Stimulated activated CD4-positive, alpha-beta T cell treated with anti-CD3 and anti-CD28 coated beads, Interleukin-12 subunit alpha, Interleukin-12 subunit beta, amount 100 ng/mL, for 4 hours (primary cell): Measurements from ENCODE around the gene BTBD9.

Source experiments
- DNase-seq: peaks from one replicate; pipeline ENCODE4 v3.0.0-alpha.2; 2020

BTBD9 gene

DNA sequence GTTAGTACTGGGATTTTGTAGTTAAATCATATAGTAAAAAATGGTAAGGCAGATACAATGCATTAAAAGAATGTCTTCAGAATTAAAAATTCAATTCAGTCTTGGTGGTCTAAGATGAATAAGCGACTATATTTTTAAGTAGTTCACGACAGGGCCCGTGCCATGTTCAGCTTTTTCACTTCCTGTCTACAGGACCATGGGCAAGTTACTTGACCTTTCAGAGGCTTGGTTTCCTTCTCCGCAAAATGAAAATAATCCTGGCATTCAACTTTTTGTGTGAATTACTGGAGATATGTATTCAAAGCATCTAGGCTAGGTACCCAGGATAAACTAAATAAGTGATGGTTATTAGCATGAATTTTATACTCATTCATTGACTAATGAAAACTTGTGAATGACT, 216.0 kb downstream of the BTBD9 start:
- no peak for DNase-seq

DNA sequence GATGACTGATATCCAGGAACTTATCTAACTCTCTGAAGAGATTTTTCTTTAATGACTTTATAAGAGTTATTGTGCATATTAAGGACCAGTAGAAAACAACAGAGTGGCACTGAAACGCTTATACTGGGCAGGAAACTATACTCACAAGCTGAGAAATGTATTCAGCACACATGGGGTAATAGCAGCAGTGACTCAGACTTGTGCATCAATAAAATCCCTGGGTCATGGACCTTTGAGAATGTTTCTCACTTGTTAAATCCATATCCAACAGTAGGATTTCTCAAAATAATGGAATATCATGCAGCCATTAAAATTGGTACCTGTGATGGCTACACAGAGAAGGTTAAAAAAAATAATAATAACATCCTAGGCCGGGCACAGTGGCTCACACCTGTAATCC, 219.5 kb downstream of the BTBD9 start:
- no peak for DNase-seq

DNA sequence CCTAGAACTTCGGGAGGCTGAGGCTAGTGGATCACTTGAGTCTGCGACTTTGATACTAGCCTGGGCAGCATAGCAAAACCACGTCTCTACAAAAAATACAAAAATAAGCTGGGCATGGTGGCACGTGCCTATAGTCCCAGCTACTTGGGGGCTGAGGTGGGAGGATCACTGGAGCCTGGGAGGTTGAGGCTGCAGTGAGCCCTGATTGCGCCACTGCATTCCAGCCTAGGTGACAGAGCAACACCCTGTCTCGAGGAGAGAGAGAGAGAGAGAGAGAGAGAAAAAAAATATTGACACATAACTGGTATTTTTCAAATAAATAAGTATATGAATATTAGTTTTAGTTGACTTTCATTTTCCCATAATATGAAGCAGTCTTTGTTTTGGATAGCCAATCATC, 222.2 kb downstream of the BTBD9 start:
- DNase-seq, result no peak

DNA sequence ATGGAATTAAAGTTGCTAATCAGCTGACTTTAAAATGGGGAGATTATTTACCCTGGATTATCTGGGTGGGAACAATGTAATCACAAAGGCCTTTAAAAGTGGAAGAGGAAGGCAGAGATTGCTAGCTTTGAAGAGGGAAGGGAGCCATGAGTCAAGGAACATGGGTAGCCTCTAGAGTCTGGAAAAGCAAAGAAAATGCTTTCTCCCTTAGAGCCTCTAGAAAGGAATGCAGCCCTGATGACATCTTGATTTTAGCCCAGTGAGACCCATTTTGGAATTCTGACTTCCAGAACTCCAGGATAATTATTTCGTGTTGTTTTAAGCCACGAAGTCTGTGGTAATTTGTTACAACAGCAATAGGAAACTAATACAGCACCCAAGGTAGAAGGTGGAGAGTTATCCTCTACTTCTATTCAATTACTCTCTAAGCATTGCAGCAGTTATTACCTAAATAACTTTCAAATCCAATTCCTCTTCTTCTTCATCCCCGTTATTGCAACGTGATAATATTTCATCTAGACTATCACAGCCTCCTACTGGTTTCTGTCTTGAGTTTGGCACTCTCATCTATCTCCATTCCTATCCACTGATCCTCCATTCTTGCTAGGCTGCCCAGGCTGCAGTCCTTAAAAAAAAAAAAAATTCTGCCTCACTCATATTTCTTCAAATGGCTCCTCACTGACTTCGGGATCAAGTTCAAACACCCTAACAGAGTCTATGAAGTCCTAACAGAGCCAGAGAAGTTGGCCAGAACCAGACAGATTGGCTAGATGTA, 224.3 kb downstream of the BTBD9 start:
- DNase-seq, result no peak

DNA sequence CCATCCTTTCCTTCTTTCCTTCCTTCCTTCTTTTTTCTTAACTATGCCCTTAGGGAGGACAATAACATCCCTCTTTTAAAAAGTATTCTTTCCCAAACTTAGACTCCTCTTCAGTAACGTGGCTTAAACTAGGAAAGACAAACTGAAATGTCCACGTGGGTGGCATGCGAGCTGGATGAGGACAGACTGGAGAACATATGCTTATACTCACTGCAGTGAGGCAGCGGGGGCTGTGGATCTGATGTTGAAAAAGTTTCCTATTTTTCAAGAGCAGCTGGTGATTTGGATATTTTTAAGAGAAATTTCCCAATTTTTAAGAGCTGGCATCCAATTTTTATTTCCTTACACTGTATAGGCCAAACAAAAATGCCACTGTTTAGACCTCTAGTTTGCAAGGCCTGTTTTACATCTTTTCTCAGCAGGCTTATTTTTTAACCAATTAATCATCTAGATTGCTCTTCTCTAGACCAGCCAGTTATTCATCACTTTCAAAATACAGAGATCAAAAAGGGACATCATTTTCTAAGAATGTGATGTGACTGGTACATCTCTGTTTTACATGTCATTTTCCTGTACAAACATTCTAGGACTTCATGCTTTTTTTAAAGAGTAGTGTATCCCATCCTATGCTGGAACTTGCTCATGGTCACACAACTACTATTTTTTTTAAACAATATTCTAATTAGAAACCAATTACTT, 226.5 kb downstream of the BTBD9 start:
- DNase-seq, result no peak

DNA sequence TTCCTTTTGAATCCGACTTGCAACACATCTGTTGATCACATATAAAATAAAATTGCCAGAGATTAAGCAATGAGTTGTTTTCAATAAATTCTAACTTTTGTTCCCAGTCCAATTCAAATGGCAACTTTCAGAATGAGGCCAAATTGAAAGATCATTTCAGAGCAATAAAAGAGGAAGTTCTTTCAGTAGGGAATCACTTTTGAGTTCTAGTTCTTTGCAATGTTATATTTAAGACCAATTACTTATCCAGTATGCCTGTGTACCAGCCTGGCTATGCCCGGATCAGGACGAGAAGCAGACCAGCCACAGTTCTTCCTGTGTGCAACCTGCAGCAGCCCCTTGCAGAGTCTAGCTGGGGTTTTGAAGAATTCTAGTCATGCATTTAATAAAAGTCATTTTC, 232.5 kb downstream of the BTBD9 start:
- DNase-seq, result no peak

DNA sequence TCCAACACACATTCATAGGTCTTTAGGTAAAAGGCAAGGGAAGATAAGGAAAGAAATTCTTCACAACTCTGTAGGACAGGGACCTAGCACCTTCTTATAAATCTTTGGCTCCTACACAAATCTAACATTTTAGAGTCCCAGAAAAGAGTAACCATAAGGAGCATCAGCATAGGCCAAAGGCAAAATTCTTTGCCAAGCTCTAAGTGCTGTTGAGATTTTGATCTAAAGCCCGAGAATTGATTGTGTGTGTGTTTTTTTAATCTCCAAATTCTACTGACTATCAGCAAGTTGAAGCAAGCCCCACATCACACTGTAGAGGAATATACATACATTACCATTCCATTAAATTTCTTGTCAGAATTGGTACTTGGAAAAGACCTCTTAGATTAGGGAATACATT, 233.6 kb downstream of the BTBD9 start:
- no peak for DNase-seq

DNA sequence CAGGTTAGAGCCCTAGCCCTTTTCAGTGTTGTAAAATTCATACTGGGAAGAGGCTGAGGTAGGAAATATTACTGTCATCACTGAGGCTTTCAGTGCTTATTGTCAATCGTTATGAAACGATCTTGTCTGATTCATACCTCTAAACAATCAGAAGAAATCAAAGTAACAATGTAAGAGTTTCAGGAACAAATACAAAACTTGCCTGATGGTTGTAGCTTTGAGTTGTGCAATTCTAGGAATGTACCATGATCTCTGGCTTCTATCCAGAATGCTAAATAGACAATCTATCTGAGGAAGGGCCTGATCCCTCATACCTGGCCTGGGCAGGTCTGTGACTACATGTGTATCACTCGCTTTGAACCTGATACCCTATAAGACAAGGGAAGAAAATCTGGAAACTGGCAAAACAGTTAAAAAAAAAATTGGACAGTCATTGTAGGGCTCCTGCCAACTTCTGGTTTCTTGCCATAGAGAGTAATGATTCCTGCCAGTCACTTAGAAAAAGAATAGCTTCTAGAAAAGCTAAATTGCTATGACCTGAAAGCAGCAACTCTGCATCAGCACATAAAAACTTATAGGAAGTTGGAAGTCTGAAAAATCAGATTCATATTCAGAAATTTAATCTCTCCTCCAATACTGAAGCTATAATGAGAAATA, 234.7 kb downstream of the BTBD9 start:
- no peak for DNase-seq

DNA sequence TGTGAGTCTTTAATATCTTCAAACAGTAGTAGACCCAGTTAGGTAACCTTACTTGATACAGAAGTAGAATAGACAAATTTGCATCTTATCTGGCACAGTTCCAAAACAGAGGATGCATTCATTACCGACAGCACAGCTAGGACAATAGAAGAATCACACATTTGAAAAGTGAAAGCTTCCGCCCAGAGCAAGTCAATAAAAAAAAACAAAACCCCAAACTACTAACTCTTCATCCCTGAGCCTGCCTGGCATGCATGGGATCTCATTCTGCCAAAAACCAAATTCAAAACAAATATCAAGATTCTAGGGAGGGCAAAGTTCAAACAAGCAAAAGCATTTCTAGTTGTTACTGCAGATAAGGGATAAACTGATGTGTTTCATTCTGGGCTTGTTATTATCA, 235.4 kb downstream of the BTBD9 start:
- DNase-seq, result no peak

DNA sequence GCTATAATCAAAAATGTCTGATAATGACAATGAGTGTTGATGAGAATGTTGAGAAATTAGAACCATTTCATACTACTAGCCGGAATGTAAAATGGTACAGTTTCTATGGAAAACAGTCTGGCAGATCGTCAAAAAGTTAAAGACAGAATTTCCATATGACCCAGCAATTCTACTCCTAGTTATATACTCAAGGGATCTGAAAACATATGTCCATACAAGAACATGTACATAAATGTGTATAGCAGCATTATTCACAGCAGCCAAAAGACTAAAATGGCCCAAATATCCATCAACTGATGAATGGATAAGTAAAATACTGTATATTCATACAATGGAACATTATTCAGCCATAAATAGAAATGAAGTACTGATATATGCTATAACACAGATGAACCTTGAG, 236.2 kb downstream of the BTBD9 start:
- no peak for DNase-seq

DNA sequence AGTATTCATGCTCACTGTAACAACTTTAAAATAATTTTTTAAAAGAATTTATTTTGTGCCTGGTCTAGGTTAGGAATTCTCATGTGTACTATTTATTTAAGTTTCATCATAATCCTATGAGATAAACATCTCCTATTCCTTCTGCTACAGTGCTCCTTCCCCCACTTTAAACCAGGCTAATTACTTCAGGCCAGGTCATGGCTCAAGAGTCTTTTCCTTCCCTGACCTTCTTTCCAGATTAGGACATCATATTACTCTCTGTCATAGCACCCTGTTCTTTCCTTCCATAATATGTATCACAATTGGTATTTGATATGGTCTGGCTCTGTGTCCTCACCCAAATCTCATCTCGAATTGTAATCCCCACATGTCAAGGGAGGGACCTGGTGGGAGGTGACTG, 239.0 kb downstream of the BTBD9 start:
- DNase-seq, result no peak

DNA sequence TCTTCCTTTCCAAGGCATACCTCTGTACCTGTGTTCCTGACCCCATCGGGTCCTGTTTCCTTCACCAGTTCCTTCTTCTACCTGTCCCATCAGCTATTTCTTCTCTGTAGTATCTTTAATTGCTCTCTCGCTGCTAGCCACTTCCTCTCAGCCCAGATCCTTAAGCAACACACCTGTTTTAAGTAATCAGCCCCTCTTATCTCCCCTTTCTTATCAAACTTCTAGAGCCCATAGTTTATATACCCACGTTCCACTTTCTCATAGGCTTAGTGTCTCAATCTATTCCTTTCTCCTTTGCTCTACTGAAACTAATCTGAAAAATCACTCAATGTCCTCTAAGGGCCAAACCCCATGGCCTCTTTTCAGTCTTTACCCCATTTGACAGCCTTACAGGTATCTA, 239.6 kb downstream of the BTBD9 start:
- DNase-seq, result no peak

DNA sequence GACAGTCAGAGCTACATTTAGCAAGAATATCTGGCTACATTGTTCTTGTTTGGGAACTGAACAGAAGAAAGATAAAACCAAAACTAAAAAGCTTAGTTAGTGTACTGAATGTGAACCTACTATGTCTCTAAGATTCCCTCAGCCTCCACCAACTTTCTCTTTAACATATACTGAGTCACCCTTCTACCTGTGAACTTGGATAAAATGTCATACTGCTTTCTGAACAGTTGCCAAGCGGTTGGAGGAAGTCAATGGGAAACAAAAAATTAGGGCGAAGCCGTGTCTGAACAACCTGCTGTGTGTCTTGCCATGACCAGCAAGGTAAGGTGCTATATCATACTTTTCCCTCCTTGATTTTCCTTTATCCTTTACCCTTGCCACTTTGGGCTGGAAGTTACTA, 243.5 kb downstream of the BTBD9 start:
- DNase-seq, result no peak

DNA sequence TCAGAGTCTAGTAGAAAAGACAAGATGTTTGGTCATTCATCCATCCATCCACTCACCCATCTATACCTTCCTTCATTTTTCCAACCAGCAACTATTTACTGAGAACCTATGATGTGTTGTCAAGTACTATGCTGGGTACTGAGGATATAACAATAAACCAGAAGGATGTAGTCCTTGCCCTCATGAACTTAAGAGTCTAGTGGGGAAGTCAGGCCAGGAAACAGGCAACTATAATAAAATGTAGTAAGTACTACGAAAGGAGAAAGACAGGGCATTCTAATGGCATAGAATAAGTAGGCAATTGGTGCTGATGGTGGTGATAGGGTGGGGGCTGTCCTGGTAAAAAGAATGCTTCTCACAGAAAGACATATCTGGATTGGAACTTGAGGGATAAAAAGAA, 245.7 kb downstream of the BTBD9 start:
- DNase-seq, result no peak

DNA sequence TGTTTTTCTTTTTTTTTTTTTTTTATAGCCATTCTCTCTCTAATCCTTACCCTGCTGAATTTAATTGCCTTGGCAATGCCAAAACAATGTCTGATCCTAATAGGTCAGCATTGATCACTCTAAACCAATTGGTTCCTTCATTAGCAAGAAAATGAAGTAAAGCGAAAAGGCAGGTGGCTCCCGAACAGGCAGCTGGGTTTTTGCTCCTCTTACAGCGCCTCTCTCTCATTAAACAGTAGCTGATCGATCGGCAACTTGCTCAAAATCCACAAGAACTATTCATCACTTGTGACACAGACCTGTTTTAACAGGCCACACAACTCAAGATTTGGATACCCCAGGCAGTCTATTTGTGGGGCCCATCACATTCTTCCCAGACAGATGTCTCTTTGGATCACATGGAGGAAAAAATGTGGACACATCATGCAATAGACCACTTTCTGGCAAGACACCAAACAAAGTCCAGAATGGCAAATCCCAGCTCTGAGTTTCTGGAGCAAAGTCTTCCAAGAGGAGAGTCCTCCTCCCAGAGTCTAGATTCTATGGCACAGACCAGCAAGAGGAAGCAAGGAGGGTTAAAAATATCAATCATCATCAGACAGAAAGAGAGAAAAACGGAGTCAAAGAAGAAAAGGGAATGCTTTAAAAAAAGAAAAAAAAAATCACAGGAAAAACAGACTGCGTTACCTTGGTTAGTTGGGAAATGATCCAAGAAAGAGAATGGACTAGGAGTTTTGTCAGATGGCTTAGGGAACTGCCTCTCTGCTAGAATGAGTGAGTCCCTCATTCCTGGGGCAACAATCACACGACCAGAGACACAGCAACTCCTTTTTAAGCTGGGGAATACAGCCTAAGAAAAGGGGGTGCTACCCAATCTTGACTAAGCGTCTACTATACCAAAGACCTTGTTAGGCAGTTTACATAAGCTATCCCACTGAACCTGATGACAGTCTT, 247.8 kb downstream of the BTBD9 start:
- no peak for DNase-seq

DNA sequence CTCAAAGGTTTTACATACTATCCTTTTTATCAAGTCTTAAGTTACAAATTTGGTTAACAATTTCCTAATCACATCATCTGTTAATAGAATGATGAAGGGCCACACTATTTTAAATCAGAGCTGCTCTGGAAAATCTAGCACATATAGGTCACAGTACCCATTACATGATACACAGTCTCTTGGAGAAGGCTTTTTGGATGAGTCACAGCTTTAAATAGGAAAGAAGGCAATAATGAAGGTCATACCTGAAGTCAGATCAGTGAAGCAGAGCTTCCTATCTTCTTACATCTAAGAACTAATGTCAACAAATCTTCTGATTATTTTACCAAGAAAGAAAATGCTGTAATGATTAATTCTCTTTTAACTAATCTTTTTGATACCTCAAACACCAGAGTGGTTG, 248.5 kb downstream of the BTBD9 start:
- DNase-seq, result no peak

DNA sequence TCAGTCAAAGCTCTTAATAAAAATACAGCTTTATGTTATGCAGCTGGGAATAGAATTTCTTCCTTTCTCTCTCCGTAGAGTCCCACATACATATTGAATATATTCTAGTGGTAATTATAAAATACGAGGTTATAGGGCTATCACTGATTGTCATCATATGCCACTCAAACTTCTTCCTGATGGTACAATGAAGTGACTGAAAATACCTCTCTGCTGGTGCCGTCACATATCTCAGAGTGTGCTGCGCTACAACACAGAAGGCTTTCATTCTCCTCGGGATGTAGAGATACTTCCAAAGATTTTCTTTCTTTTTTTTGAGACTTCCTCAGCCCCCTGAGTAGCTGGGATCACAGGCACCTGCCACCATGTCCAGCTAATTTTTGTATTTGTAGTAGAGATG, 249.9 kb downstream of the BTBD9 start:
- DNase-seq, result no peak

DNA sequence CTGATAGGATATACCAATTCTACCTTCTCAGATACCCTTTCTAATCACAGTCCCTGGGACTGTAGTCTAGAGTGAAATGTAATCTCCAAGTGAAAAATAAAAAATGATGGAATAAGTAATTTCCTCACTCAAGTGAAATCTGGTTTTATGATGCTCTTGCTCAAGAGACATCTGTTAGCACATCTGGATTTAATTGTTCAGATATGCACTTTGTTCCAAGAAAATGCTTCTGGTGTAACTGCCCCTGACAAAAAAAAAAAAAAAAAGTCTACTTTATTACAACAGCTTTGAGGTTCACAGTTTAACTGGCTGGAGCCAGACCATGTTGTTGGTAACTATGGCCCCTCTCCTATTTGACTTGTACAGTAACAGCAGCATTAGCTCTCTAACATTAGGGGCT, 251.8 kb downstream of the BTBD9 start:
- no peak for DNase-seq

DNA sequence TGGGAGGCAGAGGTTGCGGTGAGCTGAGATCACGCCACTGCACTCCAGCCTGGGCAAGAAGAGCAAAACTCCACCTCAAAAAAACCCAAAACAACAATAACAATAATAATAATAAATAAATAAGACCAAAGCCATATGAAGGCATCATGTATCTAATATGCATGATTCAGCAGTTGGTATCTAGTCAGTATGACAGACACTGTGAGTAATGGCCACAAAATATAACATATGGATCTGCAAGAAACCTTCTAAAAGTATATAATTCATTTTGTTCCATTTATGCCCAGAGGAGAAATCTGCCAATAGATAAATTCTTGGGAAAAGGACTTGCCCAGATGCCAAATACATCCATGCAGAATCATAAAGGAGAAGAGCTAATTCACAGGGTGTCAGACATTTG, 252.3 kb downstream of the BTBD9 start:
- no peak for DNase-seq

DNA sequence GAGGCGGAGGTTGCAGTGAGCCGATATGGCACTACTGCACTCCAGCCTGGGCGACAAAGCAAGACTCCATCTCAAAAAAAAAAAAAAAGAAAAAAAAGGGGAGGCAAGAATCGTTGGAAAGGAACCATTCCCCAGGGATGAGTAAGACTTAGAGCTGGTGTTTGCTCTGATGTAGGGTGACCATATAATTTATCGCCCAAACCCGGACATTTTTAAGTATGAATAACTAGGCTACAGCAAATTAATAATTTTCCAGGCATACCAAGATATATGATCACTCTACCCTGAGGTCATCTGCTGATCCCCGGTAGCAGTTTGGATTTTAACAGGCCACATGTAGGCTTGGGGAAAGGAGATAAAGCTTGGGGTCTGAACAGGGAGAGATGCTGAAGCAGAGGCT, 260.9 kb downstream of the BTBD9 start:
- no peak for DNase-seq

DNA sequence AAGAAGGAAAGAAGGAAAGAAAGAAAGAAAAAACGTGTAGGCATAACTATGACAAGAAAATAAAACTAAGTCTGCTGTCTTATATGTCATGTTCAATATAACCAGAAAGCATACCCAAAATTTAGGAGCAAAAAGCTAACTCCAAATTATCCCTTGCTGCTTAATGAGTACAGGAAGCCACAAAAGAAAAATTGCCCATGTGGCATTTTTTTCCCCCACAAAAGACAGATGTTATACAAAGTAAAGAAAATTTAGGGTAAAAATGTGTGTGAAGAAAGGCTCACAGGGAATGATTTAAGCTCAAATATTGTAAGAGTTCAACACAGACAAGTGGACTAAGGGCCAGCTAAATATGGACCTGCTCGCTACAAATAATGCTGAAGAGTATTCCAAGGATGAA, 263.8 kb downstream of the BTBD9 start:
- no peak for DNase-seq

DNA sequence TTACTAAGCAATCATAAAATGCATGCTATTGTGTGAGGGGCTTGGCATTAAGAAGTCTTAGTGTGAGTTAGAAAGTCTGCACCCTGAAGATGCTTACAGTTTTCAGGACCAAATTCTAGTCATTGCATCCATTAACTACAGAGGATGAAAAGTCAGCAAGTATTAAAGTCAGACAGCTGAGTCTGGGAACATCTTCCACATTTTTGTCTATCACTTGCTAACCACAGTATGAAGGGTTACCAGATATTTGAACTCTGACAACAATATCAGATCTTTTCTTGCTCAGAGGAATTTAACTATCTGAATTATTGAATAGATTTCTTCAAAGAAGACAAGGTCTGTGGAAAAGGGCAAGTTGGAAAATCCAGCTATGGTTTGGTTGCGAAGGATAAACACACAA, 264.4 kb downstream of the BTBD9 start:
- no peak for DNase-seq

DNA sequence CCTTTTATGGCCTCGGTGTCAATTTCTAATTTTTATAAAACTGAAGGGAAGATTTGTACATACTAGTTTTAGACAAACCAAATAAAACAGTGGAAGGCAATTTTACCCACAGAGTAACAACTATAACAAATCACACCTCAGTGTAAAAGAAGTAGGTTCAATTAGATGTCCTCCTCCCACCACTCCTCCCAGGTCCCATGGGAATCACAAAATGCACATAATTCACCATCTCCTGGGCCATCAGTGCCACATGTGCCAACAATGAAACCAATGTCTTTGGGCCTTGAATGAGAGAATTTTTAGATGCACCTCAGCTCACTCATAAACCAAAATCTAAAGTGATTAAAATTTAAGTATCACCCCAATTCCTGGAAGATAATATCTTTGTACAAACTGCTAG, 267.8 kb downstream of the BTBD9 start:
- DNase-seq, result no peak
